ENCODE measurements around the gene DNAJC4. TPM values are rescaled to one million over a fixed set of nuclear protein-coding genes. Genes with fewer than 3 reads are reported as not detected.

DNAJC4 gene
- total and polyA plus RNA-seq, 2 donors from 2014 or later, result 31.1 to 102 TPM

DNA sequence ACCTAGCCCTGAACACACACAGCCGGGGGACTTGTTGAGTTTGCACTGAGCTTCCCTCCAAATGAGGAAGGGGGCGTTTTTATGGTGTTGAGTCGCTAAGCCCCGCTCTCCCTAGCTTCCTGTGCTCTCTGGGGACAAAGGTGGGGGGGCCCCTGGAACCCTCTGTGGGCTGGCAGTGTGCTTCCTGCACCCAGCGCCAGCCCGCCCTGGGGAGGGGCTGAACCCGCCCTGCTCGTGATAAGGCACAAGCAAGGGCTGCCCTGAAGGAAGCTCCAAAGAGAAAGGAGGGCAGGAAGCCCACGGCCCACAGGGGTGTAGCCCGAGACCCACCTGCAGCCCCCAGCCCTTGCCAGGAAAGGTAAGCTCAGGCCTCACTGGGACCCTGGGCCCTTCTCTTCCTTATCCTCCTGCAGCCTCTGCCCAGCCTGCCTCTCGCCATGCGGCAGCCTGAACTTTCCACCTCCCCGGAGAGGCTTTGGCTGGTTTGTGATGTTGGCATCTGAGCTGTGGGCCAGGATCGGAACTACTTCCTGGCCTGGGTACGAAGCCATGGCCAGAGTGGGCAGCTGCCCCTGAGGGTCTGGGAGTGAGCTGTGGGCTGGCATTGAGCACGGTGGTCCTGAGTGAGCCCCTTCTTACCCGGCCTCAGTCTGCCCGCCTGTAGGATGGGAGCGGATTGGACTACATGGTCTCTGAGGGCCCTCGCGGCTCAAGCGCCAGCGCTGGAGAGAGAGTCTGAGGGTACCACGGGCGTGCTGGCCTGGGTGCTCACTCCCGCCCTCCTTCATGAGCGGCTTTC, 23.7 kb upstream of the DNAJC4 start, which contains the start of gene FERMT3:
FERMT3 (plus strand) TSS at position 265 of the 799 bp plus-strand sequence. CDS start 644 bp downstream, outside the sequence.
- Histone ChIP-seq H3K36me3 (ENCODE audit: control insufficient read depth in 2 of 3, insufficient read depth in 3 of 3, low read length in 3 of 3) (peaks cover 4 to 26% (median 15%) of the 10 kb centered on the region in 3 donors), H3K27ac (ENCODE audit: low read depth in 2 of 2, low read length in 2 of 2) (peak within 1 kb of the TSS; percentile 88 to 90), H3K9me3 (ENCODE audit: control insufficient read depth in 2 of 3, insufficient read depth in 1 of 3, low read length in 3 of 3) (no peaks in the 10 kb centered on the region), H3K27me3 (ENCODE audit: control insufficient read depth, insufficient read depth, low read length) (no peaks in the 10 kb centered on the region), H3K9ac (ENCODE audit: low read length in 3 of 3) (peak within 1 kb of the TSS in 2 of 3 donors; percentile 4 to 61), H3K4me3 (ENCODE audit: low read length in 3 of 3) (peak within 1 kb of the TSS in 2 of 3 donors; percentile 30 to 46), H3K4me1 (ENCODE audit: control insufficient read depth in 2 of 3, insufficient read depth in 2 of 3, low read depth in 1 of 3, low read length in 3 of 3) (peaks cover 0 to 5% (median 0%) of the 10 kb centered on the region in 3 donors)
- FAIRE-seq (no peak), DNase-seq (peak in 3 of 5 donors; percentile 25 to 90 (median 47))
- TF ChIP-seq CTCF (IDR thresholded peaks at IDR 0.05; ENCODE audit: borderline replicate concordance, extremely low read depth, insufficient read depth), result no peak
- intact Hi-C loops (cut with DNase I), result no loop called here

DNA sequence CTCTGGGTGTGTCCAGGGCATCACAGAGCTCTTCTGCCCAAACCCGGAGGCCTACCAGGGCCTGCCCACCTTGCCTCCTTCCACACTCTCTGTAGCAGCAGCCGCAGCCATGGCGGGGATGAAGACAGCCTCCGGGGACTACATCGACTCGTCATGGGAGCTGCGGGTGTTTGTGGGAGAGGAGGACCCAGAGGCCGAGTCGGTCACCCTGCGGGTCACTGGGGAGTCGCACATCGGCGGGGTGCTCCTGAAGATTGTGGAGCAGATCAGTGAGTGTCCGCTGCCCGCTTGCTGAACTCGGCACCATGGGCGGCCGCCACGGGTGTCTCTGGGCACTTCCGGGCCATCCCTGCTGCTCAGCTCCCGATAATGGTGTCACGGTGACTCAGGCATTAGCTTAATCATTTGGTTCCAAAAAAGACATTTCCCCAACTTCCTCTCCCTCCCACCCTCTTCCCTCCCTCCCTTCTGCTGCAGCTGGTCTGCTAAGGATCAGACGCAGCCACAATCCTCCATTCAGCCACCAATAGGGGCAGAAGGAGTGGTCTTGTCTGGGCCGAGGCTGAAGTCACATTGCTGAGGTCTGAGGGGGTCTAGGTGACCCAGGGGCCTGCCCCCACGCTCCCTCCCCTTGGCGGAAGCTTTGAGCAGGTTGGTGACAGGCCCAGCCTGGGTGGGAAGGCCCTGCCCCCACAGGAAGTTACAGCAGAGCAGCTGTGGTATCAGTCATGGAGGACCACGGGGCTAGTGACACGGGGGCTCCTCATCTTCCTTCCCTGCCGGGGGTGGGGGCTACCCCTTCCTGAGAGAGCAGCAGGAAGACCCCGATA, 22.9 kb upstream of the DNAJC4 start:
- no peak for TF ChIP-seq CTCF (IDR thresholded peaks at IDR 0.05; ENCODE audit: borderline replicate concordance, extremely low read depth, insufficient read depth)
- no peaks in the 10 kb centered on the region for H3K27me3 ChIP-seq (ENCODE audit: control insufficient read depth, insufficient read depth, low read length)
- DNase-seq (peak; percentile 33 to 93 (median 58)), FAIRE-seq (no peak)
- H3K4me3 ChIP-seq (ENCODE audit: low read length in 3 of 3), result peak overlapping the region in 2 of 3 donors; percentile 30 to 46
- peak overlapping the region; percentile 88 to 90 for H3K27ac ChIP-seq (ENCODE audit: low read depth in 2 of 2, low read length in 2 of 2)
- peaks cover 4 to 24% (median 14%) of the 10 kb centered on the region in 3 donors for H3K36me3 ChIP-seq (ENCODE audit: control insufficient read depth in 2 of 3, insufficient read depth in 3 of 3, low read length in 3 of 3)
- H3K9me3 ChIP-seq (ENCODE audit: control insufficient read depth in 2 of 3, insufficient read depth in 1 of 3, low read length in 3 of 3), result no peaks in the 10 kb centered on the region
- peak overlapping the region in 2 of 3 donors; percentile 4 to 61 for H3K9ac ChIP-seq (ENCODE audit: low read length in 3 of 3)
- peaks cover 0 to 5% (median 0%) of the 10 kb centered on the region in 3 donors for H3K4me1 ChIP-seq (ENCODE audit: control insufficient read depth in 2 of 3, insufficient read depth in 2 of 3, low read depth in 1 of 3, low read length in 3 of 3)
- intact Hi-C loops (cut with DNase I), result no loop called here

- intact Hi-C loops (cut with DNase I), result no loop called here
- H3K4me3 ChIP-seq (ENCODE audit: low read length in 3 of 3), result no peak overlapping the region
- peaks cover 0 to 5% (median 0%) of the 10 kb centered on the region in 3 donors for H3K4me1 ChIP-seq (ENCODE audit: control insufficient read depth in 2 of 3, insufficient read depth in 2 of 3, low read depth in 1 of 3, low read length in 3 of 3)
- H3K27me3 ChIP-seq (ENCODE audit: control insufficient read depth, insufficient read depth, low read length), result no peaks in the 10 kb centered on the region
- no peak for TF ChIP-seq CTCF (IDR thresholded peaks at IDR 0.05; ENCODE audit: borderline replicate concordance, extremely low read depth, insufficient read depth)
- FAIRE-seq, result no peak
- peaks cover 0 to 17% (median 6%) of the 10 kb centered on the region in 3 donors for H3K36me3 ChIP-seq (ENCODE audit: control insufficient read depth in 2 of 3, insufficient read depth in 3 of 3, low read length in 3 of 3)
- H3K27ac ChIP-seq (ENCODE audit: low read depth in 2 of 2, low read length in 2 of 2), result peak overlapping the region; percentile 78 to 88
- H3K9me3 ChIP-seq (ENCODE audit: control insufficient read depth in 2 of 3, insufficient read depth in 1 of 3, low read length in 3 of 3), result no peaks in the 10 kb centered on the region
- H3K9ac ChIP-seq (ENCODE audit: low read length in 3 of 3), result peak overlapping the region in 1 of 3 donors; percentile 46
- DNase-seq, result peak in 2 of 5 donors; percentile 30 to 78
Observed at GRCh38 chr11:64208086-64208795, 22.1 kb upstream of the DNAJC4 start.
